Right cardiac atrium (tissue), 5 donors: ENCODE measurements around the gene ELN. TPM values are rescaled to one million over a fixed set of nuclear protein-coding genes. Genes with fewer than 3 reads are reported as not detected.
"Not testable (repeated sequence)": the region's sequence is repeated elsewhere in the genome, so short reads cannot be mapped to it uniquely, and the experiment has no call there.

Source experiments
- ATAC-seq, 2 donors: fragments of 200-7000 bp; cut with Tn5 transposase; one replicate each; pipeline versions ENCODE4 v1.8.0 to v1.9.1; 2020; ENCODE audit warnings: moderate library complexity in 2 of 2, mild to moderate bottlenecking in 1 of 2
- DNase-seq, 3 donors: peaks; one replicate each; pipeline ENCODE4 v3.0.0-alpha.2; 2020
- H3K27ac ChIP-seq: one replicate; pipeline ENCODE4 v1.5.1; 2013; ENCODE audit warnings: mild to moderate bottlenecking, low read length, control low read depth, moderate library complexity
- H3K27me3 ChIP-seq: one replicate; pipeline ENCODE4 v1.6.1; 2013; ENCODE audit not compliant: control insufficient read depth, insufficient read depth
- H3K4me1 ChIP-seq: one replicate; pipeline ENCODE4 v1.6.1; 2013; ENCODE audit warnings: low read length; ENCODE audit not compliant: control insufficient read depth, insufficient read depth
- H3K4me3 ChIP-seq: one replicate; pipeline ENCODE4 v1.5.1; 2013; ENCODE audit warnings: low read length, control low read depth
- H3K9me3 ChIP-seq: one replicate; pipeline ENCODE4 v1.6.1; 2013; ENCODE audit warnings: low read length; ENCODE audit not compliant: control insufficient read depth
- WGBS: extraction: QIAGEN DNeasy Blood & Tissue Kit; methylation state at CpG from one replicate; pipeline ENCODE4 v1.1.7; 2013; 5-methylcytosine and 5-hydroxymethylcytosine counted together
- intact Hi-C, 4 donors: fragments of 100-400 bp; cut with DNase I; formaldehyde crosslinking; loops; one replicate each; pipeline versions ENCODE4 v1.11.0 to v1.14.0; 2022 to 2023
- long read RNA-seq, 4 donors: library from polyadenylated mRNA; unstranded; transcript quantifications; one replicate each; pipeline ENCODE4 v2.0.0, GENCODE V29; 2020 to 2021
- polyA plus RNA-seq: library from polyadenylated mRNA; stranded (reverse); fragments of 200-250 nt; gene quantifications from one replicate; pipeline ENCODE4 v1.2.3, GENCODE V29; 2013
- total RNA-seq, 4 donors: library from RNA; stranded (reverse); fragmentation: NEBNext Ultra II Directional; extraction: Animal tissue kit (Norgen Biotek cat#: 25700); gene quantifications; one replicate each; pipeline ENCODE4 v1.2.1, GENCODE V29; 2021
- donor health status: healthy with polysubstance abuse.
- donor health status: DM: no; HTN: yes; CAD: no.
- donor health status: DM: no; HTN: no; CAD: no.
- donor health status: DM: no; HTN: yes; CAD: no; lungs with severe emphysema.
- donor health status: DM: yes; HTN: yes; CAD: no.

Gene ELN
- total RNA-seq (100 to 1,000 TPM in 3 of 4 donors, 10 to 100 TPM in 1; 100.0 to 323 (median 120) TPM), polyA plus RNA-seq (73.4 TPM)
- long read RNA-seq, donor 1, transcript ELN-209 (32 exons, 3,109 nt) = minor isoform, 7 of 181 reads
- long read RNA-seq, donor 1, transcript ELN-221 (32 exons, 2,583 nt) = major isoform, 20 of 181 reads
- long read RNA-seq, donor 1, transcript ELN-201 (33 exons, 3,781 nt) = major isoform, 20 of 181 reads
- long read RNA-seq, donor 1, partial matches to known transcripts = 69 of 181 reads
- long read RNA-seq, donor 1, other reads (novel, unspliced or antisense) = 62 of 181 reads
- long read RNA-seq, donor 2, transcript ELN-209 (32 exons, 3,109 nt) = minor isoform, 7 of 99 reads
- long read RNA-seq, donor 2, transcript ELN-221 (32 exons, 2,583 nt) = minor isoform, 9 of 99 reads
- long read RNA-seq, donor 2, transcript ELN-201 (33 exons, 3,781 nt) = major isoform, 15 of 99 reads
- long read RNA-seq, donor 2, partial matches to known transcripts = 28 of 99 reads
- long read RNA-seq, donor 2, other reads (novel, unspliced or antisense) = 36 of 99 reads
- long read RNA-seq, donor 3, transcript ELN-209 (32 exons, 3,109 nt) = minor isoform, 27 of 374 reads
- long read RNA-seq, donor 3, transcript ELN-221 (32 exons, 2,583 nt) = major isoform, 53 of 374 reads
- long read RNA-seq, donor 3, transcript ELN-201 (33 exons, 3,781 nt) = minor isoform, 28 of 374 reads
- long read RNA-seq, donor 3, partial matches to known transcripts = 79 of 374 reads
- long read RNA-seq, donor 3, other reads (novel, unspliced or antisense) = 179 of 374 reads
- long read RNA-seq, donor 4, transcript ELN-209 (32 exons, 3,109 nt) = minor isoform, 8 of 90 reads
- long read RNA-seq, donor 4, transcript ELN-221 (32 exons, 2,583 nt) = major isoform, 13 of 90 reads
- long read RNA-seq, donor 4, transcript ELN-201 (33 exons, 3,781 nt) = minor isoform, 9 of 90 reads
- long read RNA-seq, donor 4, partial matches to known transcripts = 24 of 90 reads
- long read RNA-seq, donor 4, other reads (novel, unspliced or antisense) = 35 of 90 reads

GRCh38 chr7:74027683-74028320 is at the start of gene ELN:
ELN (plus strand) TSS chr7:74028173; CDS start chr7:74028188, 15 bp downstream.
- Histone ChIP-seq H3K4me3 (peak within 1 kb of the TSS; percentile 68), H3K4me1 (peaks cover 3% of the 10 kb centered on the region), H3K9me3 (no peaks in the 10 kb centered on the region), H3K27me3 (no peaks in the 10 kb centered on the region), H3K27ac (peak within 1 kb of the TSS; percentile 67)
- ATAC-seq = peak; percentile 85 to 86
- intact Hi-C loops = loop anchor here (2.0 to 10.0 kb wide), 5 partner anchors 36 to 161 kb away; no protein-coding TSS in a partner anchor
- WGBS = 13% methylated on average over 39 of the region's 39 CpGs
- DNase-seq = peak; percentile 93 to 97 (median 97)

- no peaks in the 10 kb centered on the region for H3K27me3 ChIP-seq
- H3K4me3 ChIP-seq = no peak overlapping the region
- no peaks in the 10 kb centered on the region for H3K4me1 ChIP-seq
- DNase-seq = peak; percentile 49 to 77 (median 62)
- intact Hi-C loops = no loop called here
- peak; percentile 27 to 48 for ATAC-seq
- H3K27ac ChIP-seq = no peak overlapping the region
- no peaks in the 10 kb centered on the region for H3K9me3 ChIP-seq
- 55% methylated on average over 24 of the region's 24 CpGs for WGBS
These were observed 49.1 kb upstream of the ELN start for GRCh38 chr7:73978661-73979563.

- ATAC-seq = not testable (repeated sequence)
- intact Hi-C loops = loop anchor here in 1 of 4 donors (5.0 to 10.0 kb wide), 2 partner anchors 53 to 85 kb away; no protein-coding TSS in a partner anchor
These were observed 48.3 kb upstream of the ELN start for GRCh38 chr7:73979656-73980055.

GRCh38 chr7:73980206-73980605 is 47.8 kb upstream of the ELN start:
- Histone ChIP-seq H3K27ac (no peak overlapping the region), H3K4me1 (no peaks in the 10 kb centered on the region), H3K27me3 (no peaks in the 10 kb centered on the region), H3K9me3 (no peaks in the 10 kb centered on the region), H3K4me3 (no peak overlapping the region)
- ATAC-seq = no peak
- intact Hi-C loops = loop anchor here in 1 of 4 donors (5.0 to 10.0 kb wide), 2 partner anchors 52 to 85 kb away; no protein-coding TSS in a partner anchor
- 86% methylated on average over 6 of the region's 6 CpGs for WGBS
- no peak for DNase-seq

More at GRCh38 chr7:73979656-73980055, 48.3 kb upstream of the ELN start:
- H3K27ac ChIP-seq, H3K27me3 ChIP-seq, H3K4me1 ChIP-seq, H3K9me3 ChIP-seq, DNase-seq, H3K4me3 ChIP-seq: not testable (repeated sequence)
- WGBS = 96% methylated on average over 9 of the region's 9 CpGs

GRCh38 chr7:73981933-73982332 is 46.0 kb upstream of the ELN start:
- WGBS = 58% methylated on average over 7 of the region's 7 CpGs
- no peaks in the 10 kb centered on the region for H3K9me3 ChIP-seq
- H3K27me3 ChIP-seq = no peaks in the 10 kb centered on the region
- intact Hi-C loops = loop anchor here in 1 of 4 donors (5.0 to 10.0 kb wide), 2 partner anchors 50 to 87 kb away; no protein-coding TSS in a partner anchor
- no peak overlapping the region for H3K4me3 ChIP-seq
- DNase-seq (no peak), ATAC-seq (no peak)
- H3K4me1 ChIP-seq = no peaks in the 10 kb centered on the region
- H3K27ac ChIP-seq = no peak overlapping the region

- Histone ChIP-seq H3K4me3 (no peak overlapping the region), H3K27ac (no peak overlapping the region), H3K27me3 (no peaks in the 10 kb centered on the region), H3K9me3 (no peaks in the 10 kb centered on the region), H3K4me1 (no peaks in the 10 kb centered on the region)
- ATAC-seq (peak; percentile 13 to 24), DNase-seq (peak; percentile 77 to 89 (median 88))
- WGBS = 49% methylated on average over 22 of the region's 22 CpGs
- intact Hi-C loops = loop anchor here in 1 of 4 donors (5.0 to 10.0 kb wide), 2 partner anchors 49 to 89 kb away; no protein-coding TSS in a partner anchor
These were observed 44.4 kb upstream of the ELN start for GRCh38 chr7:73983437-73984164.

- 84% methylated on average over 19 of the region's 19 CpGs for WGBS
- ATAC-seq (peak; percentile 21 to 46), DNase-seq (peak; percentile 64 to 82 (median 79))
- intact Hi-C loops = loop anchor here in 1 of 4 donors (5.0 to 10.0 kb wide), 2 partner anchors 48 to 90 kb away; no protein-coding TSS in a partner anchor
- no peaks in the 10 kb centered on the region for H3K27me3 ChIP-seq
- no peaks in the 10 kb centered on the region for H3K9me3 ChIP-seq
- no peak overlapping the region for H3K4me3 ChIP-seq
- peak overlapping the region; percentile 22 for H3K27ac ChIP-seq
- H3K4me1 ChIP-seq = no peaks in the 10 kb centered on the region
These were observed 43.3 kb upstream of the ELN start for GRCh38 chr7:73984481-73985205.

- no peaks in the 10 kb centered on the region for H3K27me3 ChIP-seq
- 59% methylated on average over 13 of the region's 13 CpGs for WGBS
- intact Hi-C loops = loop anchor here in 1 of 4 donors (10.0 kb wide), 1 partner anchor 91 kb away; no protein-coding TSS in a partner anchor
- peak; percentile 62 to 68 for ATAC-seq
- peak; percentile 68 to 86 (median 84) for DNase-seq
- H3K4me1 ChIP-seq = no peaks in the 10 kb centered on the region
- H3K4me3 ChIP-seq = no peak overlapping the region
- peak overlapping the region; percentile 91 for H3K27ac ChIP-seq
- no peaks in the 10 kb centered on the region for H3K9me3 ChIP-seq
These were observed 42.2 kb upstream of the ELN start for GRCh38 chr7:73985737-73986141.
